Testis (tissue), 3 donors: ENCODE measurements around the gene PPID. TPM values are rescaled to one million over a fixed set of nuclear protein-coding genes. Genes with fewer than 3 reads are reported as not detected.

Experiments
- DNase-seq: peaks from one replicate; pipeline ENCODE4 v3.0.0-alpha.2; 2019
- H3K27ac ChIP-seq, 2 donors: fragments of 200-600 bp; sonication (generic); one replicate each; pipeline ENCODE4 v1.5.1; 2019
- H3K27me3 ChIP-seq: fragments of 200-600 bp; sonication (generic); one replicate; pipeline ENCODE4 v1.5.1; 2019
- H3K36me3 ChIP-seq: fragments of 200-600 bp; sonication (generic); one replicate; pipeline ENCODE4 v1.5.1; 2017; ENCODE audit warnings: low read depth; ENCODE audit errors: missing control alignments
- H3K4me1 ChIP-seq: fragments of 200-600 bp; sonication (generic); one replicate; pipeline ENCODE4 v1.5.1; 2019
- H3K4me3 ChIP-seq, 2 donors: fragments of 200-600 bp; sonication (generic); one replicate each; pipeline ENCODE4 v1.5.1; 2017 to 2019
- H3K9me3 ChIP-seq: fragments of 200-600 bp; sonication (generic); one replicate; pipeline ENCODE4 v1.5.1; 2017
- POLR2A ChIP-seq: fragments of 450-650 bp; IDR thresholded peaks from one replicate; pipeline ENCODE4 v1.6.1; 2017; ENCODE audit warnings: antibody characterized with exemption, mild to moderate bottlenecking, moderate library complexity
- WGBS, 2 donors: methylation state at CpG; one replicate each; pipeline ENCODE4 v1.1.5; 2018; 5-methylcytosine and 5-hydroxymethylcytosine counted together
- intact Hi-C: fragments of 100-400 bp; cut with DNase I; formaldehyde crosslinking; loops from one replicate; pipeline ENCODE4 v1.15.1; 2023; ENCODE audit warnings: low total_unique reads
- polyA plus RNA-seq: library from polyadenylated mRNA; stranded (reverse); fragments of 350-450 nt; fragmentation: Illumina TruSeq; extraction: RNeasy Lipid Tissue Mini Kit (QIAGEN cat#74804); gene quantifications from one replicate; pipeline ENCODE4 v1.2.3, GENCODE V29; 2014; ENCODE audit warnings: low read depth, low replicate concordance; ENCODE audit not compliant: insufficient read depth
- total RNA-seq, 2 donors: library from RNA; depleted of rRNA; stranded (reverse); fragments of >200 nt; gene quantifications; one replicate each; pipeline ENCODE4 v1.2.3, GENCODE V29; 2016
- TF ChIP-seq, protein P1 (sequence below), 3 experiments: fragments of 450-650 bp in 2 of 3; fragments of 200-600 bp in 1 of 3; sonication (generic) in 1 of 3; IDR thresholded peaks; one replicate each; pipeline ENCODE4 v1.5.1; 2016 to 2019; ENCODE audit warnings: antibody characterized with exemption in 3 of 3, mild to moderate bottlenecking in 2 of 3, moderate library complexity in 1 of 3

PPID gene
- total and polyA plus RNA-seq, 3 donors from 2014 or later: 25.1 to 43.7 (median 27.5) TPM

DNA sequence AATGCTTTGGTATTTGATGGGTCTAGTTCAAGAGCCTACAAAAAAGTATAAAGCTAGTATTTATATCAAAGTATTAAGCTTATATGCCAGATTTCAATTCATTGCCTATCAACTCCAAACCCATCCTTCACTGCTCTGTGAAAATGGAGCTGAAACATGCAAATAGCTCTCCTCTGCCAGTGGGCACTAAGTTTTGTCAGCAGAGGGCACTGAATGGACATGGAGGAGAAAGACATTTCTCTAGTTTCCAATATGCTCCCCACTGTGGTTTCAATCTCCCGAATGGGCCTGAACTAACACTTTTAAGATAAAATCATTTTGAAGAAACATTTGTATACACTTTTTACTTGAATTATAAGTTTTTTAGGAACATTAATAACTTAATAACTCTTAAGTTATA is 12.4 kb downstream of the PPID start:
- Histone ChIP-seq H3K4me3 (no peak overlapping the region), H3K4me1 (no peaks in the 10 kb centered on the region), H3K36me3 (no peaks in the 10 kb centered on the region), H3K27me3 (no peaks in the 10 kb centered on the region), H3K27ac (no peak overlapping the region), H3K9me3 (no peaks in the 10 kb centered on the region)
- intact Hi-C loops: no loop called here
- WGBS, 2 donors: 60 to 67% methylated on average over 1 of the region's 1 CpG
- DNase-seq: no peak
- TF ChIP-seq POLR2A: no peak
- TF ChIP-seq, protein P1, sequence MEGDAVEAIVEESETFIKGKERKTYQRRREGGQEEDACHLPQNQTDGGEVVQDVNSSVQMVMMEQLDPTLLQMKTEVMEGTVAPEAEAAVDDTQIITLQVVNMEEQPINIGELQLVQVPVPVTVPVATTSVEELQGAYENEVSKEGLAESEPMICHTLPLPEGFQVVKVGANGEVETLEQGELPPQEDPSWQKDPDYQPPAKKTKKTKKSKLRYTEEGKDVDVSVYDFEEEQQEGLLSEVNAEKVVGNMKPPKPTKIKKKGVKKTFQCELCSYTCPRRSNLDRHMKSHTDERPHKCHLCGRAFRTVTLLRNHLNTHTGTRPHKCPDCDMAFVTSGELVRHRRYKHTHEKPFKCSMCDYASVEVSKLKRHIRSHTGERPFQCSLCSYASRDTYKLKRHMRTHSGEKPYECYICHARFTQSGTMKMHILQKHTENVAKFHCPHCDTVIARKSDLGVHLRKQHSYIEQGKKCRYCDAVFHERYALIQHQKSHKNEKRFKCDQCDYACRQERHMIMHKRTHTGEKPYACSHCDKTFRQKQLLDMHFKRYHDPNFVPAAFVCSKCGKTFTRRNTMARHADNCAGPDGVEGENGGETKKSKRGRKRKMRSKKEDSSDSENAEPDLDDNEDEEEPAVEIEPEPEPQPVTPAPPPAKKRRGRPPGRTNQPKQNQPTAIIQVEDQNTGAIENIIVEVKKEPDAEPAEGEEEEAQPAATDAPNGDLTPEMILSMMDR (IDR thresholded peaks at IDR 0.05): no peak

DNA sequence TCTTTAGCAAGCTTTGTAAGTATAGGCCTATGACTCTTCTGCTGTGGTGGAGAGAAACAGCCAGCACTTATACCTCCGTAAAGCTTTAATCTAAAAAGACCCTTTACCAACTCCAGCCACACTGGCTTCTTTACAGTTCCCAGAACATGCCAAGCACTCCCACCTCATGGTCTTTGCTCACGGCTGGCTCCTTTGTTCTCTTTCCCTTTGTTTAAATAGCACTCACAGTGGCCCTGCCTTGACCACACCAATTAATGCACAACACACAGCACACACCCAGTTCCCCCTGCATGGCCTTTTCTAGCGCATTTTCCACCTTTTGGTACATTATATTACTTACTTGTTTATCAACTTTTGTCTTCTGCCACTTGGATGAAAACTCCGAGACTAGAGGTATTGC is 18.9 kb downstream of the PPID start:
- H3K36me3 ChIP-seq: no peaks in the 10 kb centered on the region
- H3K9me3 ChIP-seq: no peaks in the 10 kb centered on the region
- intact Hi-C loops: no loop called here
- H3K27ac ChIP-seq: no peak overlapping the region
- TF ChIP-seq, protein P1 (IDR thresholded peaks at IDR 0.05): no peak
- WGBS, 2 donors: 89 to 91% methylated on average over 4 of the region's 4 CpGs
- H3K4me3 ChIP-seq: no peak overlapping the region
- no peaks in the 10 kb centered on the region for H3K4me1 ChIP-seq
- no peaks in the 10 kb centered on the region for H3K27me3 ChIP-seq
- DNase-seq: no peak

DNA sequence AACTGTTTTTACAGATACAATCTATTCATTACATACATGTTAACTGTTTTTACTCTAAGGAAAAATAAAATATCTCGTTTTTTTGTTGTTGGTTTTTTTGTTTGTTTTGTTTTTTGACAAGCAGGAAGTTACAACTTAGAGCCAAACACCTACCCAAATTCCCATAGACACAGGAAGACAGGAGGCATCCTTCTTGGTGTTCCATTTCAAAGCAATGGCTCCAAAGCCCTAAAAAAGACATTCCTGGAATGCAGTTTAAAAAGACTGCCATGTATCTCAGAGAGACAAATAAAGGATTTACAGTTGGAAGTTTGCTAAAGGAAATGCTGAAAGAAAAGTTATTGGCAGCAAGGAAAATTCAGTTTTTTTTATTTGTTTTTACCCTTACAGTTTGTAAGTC is 34.4 kb downstream of the PPID start:
- WGBS, 2 donors: 78% methylated on average over 1 of the region's 1 CpG

DNA sequence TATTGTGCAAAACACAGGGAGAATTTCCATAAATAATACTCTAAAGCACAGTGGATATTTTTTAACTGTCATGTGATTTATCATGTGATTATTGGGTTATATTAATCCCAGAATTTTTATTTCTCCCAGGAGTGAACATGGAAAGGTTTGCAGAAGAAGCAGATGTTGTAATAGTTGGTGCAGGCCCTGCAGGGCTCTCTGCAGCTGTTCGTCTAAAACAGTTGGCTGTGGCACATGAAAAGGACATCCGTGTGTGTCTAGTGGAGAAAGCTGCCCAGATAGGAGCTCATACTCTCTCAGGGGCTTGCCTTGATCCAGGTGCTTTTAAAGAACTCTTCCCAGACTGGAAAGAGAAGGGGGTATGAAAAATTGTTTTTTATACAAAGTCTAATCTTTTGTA is 41.1 kb downstream of the PPID start:
- H3K36me3 ChIP-seq: no peaks in the 10 kb centered on the region
- no peak overlapping the region for H3K27ac ChIP-seq
- H3K9me3 ChIP-seq: no peaks in the 10 kb centered on the region
- no peaks in the 10 kb centered on the region for H3K4me1 ChIP-seq
- H3K27me3 ChIP-seq: no peaks in the 10 kb centered on the region
- intact Hi-C loops: no loop called here
- H3K4me3 ChIP-seq: no peak overlapping the region
- WGBS, 2 donors: 54 to 60% methylated on average over 2 of the region's 2 CpGs
- no peak for DNase-seq
- TF ChIP-seq, protein P1 (IDR thresholded peaks at IDR 0.05): no peak
- no peak for TF ChIP-seq POLR2A

More for the DNA sequence above, 34.4 kb downstream of the PPID start:
- intact Hi-C loops: no loop called here
- Histone ChIP-seq H3K4me3 (no peak overlapping the region), H3K36me3 (no peaks in the 10 kb centered on the region), H3K27me3 (no peaks in the 10 kb centered on the region), H3K27ac (no peak overlapping the region), H3K4me1 (no peaks in the 10 kb centered on the region), H3K9me3 (no peaks in the 10 kb centered on the region)
- TF ChIP-seq, protein P1 (IDR thresholded peaks at IDR 0.05): no peak
- TF ChIP-seq POLR2A: no peak
- DNase-seq: no peak

DNA sequence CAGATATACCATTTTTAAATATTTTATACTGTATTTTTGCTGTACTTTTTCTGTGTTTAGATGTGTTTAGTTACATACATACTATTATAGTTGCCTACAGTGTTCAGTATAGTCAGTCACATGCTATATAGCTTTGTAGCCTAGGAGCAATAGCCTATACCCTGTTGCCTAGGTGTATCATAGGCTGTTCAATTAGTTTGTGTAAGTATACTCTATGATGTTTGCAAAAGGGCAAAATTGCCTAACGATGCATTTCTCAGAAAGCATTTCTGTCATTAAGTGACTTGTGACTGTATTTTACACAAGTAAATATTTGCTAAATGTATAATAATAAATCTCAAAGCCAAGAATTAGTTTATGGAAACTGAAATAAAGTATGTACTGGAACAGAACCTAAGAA is 41.6 kb downstream of the PPID start:
- no peak for TF ChIP-seq POLR2A
- TF ChIP-seq, protein P1 (IDR thresholded peaks at IDR 0.05): no peak
- no peak overlapping the region for H3K4me3 ChIP-seq
- intact Hi-C loops: no loop called here
- no peaks in the 10 kb centered on the region for H3K36me3 ChIP-seq
- 91% methylated on average over 1 of the region's 1 CpG for WGBS, 2 donors
- H3K9me3 ChIP-seq: no peaks in the 10 kb centered on the region
- no peak for DNase-seq
- H3K27me3 ChIP-seq: no peaks in the 10 kb centered on the region
- H3K4me1 ChIP-seq: no peaks in the 10 kb centered on the region
- no peak overlapping the region for H3K27ac ChIP-seq
